Stimulated activated CD4-positive, alpha-beta T cell treated with anti-CD3 and anti-CD28 coated beads, Interleukin-1b, Interleukin-23, amount 100 ng/mL, for 24 hours (primary cell): ENCODE data around the gene NCEH1.

Experiments
- DNase-seq, 4 experiments: peaks; one replicate each; pipeline ENCODE4 v3.0.0-alpha.2; 2020; ENCODE audit warnings: low read depth in 4 of 4, low spot score in 1 of 4

Gene NCEH1

DNA sequence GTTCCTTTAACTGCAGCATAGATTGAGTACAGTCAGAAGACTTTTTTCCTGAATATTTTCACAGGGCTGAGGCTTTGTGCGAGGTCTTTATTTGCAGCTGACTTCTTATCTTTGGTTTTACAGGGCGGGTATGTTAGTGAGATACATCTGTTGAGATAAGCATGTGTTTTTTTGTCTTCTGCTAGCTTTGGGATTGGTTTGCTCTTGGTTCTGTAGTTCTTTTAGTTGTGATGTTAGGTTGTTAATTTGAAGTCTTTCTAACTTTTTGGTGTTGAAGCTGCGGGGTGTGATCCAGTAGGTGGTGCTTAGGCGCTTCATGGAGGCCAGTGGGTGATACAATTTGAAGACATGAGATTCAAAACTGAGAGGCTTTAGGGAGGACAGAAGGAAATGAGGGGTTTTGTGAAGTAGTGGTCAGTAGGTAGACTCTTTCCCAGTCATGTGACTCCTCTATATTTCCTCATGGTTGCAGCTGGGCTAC, 119.7 kb downstream of the NCEH1 start:
- no peak for DNase-seq

DNA sequence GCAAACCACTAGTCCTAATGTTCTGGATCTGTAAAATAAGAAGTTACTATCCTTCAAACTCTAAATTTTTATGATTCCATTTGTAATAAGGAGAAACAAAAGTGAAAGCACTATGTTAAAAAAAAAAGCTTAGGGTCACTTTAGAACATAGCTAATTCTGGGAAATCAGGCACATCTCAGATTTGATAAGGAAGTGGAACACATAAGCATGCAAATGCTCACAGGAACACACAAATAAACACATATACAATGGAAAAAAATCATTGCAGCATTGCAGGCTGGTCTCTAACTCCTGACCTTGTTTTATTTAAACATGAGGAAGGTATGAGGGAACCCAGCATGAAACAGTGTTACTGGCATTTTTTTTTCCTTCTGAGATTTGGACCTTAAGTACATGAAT, 124.4 kb downstream of the NCEH1 start:
- no peak for DNase-seq

DNA sequence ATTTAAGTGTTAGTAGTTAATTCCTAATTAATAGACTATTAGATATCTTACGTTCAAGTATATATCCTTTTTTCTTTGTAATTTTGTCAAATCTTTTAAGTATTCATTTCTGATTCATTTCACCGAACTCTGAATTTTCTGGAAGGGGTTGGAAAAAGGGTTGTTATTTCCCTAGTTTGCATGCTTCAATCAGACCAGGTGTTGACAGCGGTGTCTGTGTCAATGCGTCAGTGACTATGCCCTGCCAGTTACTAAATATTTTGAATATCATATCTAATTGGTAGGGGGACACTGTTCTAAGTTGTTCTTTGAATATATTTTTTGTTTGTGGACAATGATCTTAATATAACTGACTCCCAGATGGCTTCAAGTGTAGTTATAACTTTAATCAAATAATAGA, 124.9 kb downstream of the NCEH1 start:
- DNase-seq, result no peak

DNA sequence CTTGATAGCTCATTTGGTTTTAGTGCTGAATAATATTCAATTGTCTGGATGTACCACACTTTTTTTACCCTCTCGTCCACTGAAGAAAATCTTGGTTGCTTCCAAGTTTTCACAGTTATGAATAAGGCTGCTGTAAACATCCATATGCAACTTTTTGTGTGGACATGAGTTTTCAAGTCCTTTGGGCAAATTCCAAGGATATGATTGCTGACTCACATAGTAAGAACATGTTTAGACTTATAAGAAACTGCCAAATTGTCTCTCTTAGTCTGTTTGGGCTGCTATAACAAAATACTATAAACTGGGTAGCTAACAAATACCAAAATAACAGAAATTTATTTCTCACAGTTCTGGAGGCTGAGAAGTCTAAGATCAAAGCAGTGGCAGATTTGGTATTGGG, 128.2 kb downstream of the NCEH1 start:
- no peak for DNase-seq

DNA sequence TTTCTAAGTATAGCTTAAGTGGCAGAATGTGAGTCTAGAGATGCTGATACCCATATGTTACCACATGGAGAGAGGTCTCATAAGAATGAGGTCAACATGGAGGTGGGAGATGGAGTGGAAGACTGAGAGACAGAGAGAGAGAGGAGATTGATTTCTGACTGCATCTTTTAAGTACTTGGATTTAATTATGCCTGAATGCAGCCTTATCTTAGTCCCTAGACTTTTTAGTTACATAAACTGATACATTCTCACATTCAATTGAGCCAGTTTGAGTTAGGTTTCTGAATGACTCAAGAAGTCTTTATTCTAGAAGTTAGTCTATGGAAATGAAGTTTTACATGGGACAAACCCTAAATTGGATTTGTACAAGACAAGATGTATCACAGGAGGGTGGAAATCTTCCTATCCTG, 129.1 kb downstream of the NCEH1 start:
- DNase-seq, result no peak

DNA sequence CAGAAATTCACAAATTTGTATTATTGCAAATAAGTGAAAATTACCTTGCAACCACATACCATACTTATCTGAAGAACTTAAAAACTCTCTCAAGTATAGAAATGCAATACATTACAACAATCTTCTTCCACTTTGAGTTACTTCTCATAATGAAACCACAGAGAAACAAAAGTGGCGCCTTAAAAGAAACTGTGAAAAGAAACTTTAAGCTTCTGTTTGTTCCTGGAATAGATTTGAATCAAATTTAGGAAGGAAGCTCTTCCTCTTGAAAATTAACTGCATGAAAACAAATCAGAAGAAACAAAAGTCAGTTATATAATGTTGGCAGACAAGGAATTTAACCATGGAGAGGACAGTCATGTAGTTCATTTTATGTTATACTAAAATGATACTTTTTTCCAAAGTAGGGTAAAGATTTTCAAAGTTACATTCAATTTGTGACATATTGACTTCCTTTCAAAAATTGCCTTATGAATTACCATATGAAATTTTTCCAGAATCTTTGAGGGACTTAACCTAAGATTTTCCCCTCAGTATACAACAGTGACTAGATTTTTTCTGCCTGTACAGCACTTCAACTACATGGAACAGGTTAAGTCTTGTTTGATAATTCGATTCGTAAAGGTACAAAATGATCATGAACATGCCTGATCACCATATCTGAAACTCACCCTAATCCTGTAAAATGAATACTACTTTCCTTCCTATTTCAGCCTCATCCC, 130.0 kb downstream of the NCEH1 start:
- no peak for DNase-seq
